Muscle of leg (tissue), 11 donors: ENCODE data around the gene CCDC81. TPM values are rescaled to one million over a fixed set of nuclear protein-coding genes. Genes with fewer than 3 reads are reported as not detected.

ENCODE experiments used
- DNase-seq: peaks from one replicate; pipeline ENCODE4 v3.0.0; 2013
- H3K27ac ChIP-seq: one replicate; pipeline ENCODE4 v1.5.1; 2013; ENCODE audit warnings: mild to moderate bottlenecking, low read length, control low read depth
- H3K27me3 ChIP-seq: one replicate; pipeline ENCODE4 v1.6.1; 2013; ENCODE audit warnings: low read length; ENCODE audit not compliant: control insufficient read depth, insufficient read depth
- H3K36me3 ChIP-seq: one replicate; pipeline ENCODE4 v1.6.1; 2013; ENCODE audit warnings: low read length; ENCODE audit not compliant: control insufficient read depth, insufficient read depth
- H3K4me1 ChIP-seq: one replicate; pipeline ENCODE4 v1.6.1; 2013; ENCODE audit warnings: low read length; ENCODE audit not compliant: control insufficient read depth, insufficient read depth
- H3K4me3 ChIP-seq: one replicate; pipeline ENCODE4 v1.5.1; 2013; ENCODE audit warnings: low read length, control low read depth
- H3K9me3 ChIP-seq: replicated peaks from 2 replicates; pipeline ENCODE4 v1.6.1; 2013; ENCODE audit warnings: low read depth, low read length; ENCODE audit not compliant: control insufficient read depth
- WGBS: methylation state at CpG from one replicate; pipeline ENCODE4 v1.1.5; 2013; ENCODE audit warnings: missing lambda C conversion rate; ENCODE audit not compliant: insufficient coverage; 5-methylcytosine and 5-hydroxymethylcytosine counted together
- polyA plus RNA-seq, 8 donors: library from polyadenylated mRNA; unstranded; fragments of 120-200 nt; gene quantifications; one replicate each; pipeline versions ENCODE4 v1.2.1 to v1.2.3, GENCODE V29; 2013; ENCODE audit warnings: inconsistent platforms in 1 of 8, low replicate concordance in 1 of 8; ENCODE audit not compliant: insufficient read length in 8 of 8, insufficient read depth in 1 of 8
- total RNA-seq: library from RNA; stranded (reverse); fragments of 120-200 nt; gene quantifications from one replicate; pipeline ENCODE4 v1.2.4, GENCODE V29; 2013

CCDC81 gene
- total and polyA plus RNA-seq, 9 donors: 0.45 to 1.3 (median 0.82) TPM

DNA sequence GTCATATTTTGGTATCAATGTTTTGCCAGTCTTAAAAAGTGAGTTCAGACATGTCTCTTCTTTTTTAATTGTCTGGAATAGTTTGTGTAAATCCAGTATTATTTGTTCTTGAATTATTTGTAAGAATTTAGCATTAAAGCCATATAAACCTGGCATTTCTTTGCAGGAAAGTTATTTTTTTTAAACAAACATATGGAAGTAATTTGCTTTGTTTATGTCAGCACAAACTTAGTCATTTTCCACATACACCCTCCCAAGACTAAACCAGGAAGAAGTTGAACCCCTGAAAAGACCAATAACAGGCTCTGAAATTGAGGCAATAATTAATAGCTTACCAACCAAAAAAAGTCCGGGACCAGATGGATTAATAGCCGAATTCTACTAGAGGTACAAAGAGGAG lies 9.1 kb upstream of the CCDC81 start:
- Histone ChIP-seq H3K36me3 (no peaks in the 10 kb centered on the region), H3K4me3 (no peak overlapping the region), H3K27me3 (no peaks in the 10 kb centered on the region), H3K9me3 (no peaks in the 10 kb centered on the region), H3K4me1 (no peaks in the 10 kb centered on the region), H3K27ac (no peak overlapping the region)
- no CpG with 5 or more reads among the region's 2 CpGs for WGBS
- DNase-seq: peak; percentile 61

DNA sequence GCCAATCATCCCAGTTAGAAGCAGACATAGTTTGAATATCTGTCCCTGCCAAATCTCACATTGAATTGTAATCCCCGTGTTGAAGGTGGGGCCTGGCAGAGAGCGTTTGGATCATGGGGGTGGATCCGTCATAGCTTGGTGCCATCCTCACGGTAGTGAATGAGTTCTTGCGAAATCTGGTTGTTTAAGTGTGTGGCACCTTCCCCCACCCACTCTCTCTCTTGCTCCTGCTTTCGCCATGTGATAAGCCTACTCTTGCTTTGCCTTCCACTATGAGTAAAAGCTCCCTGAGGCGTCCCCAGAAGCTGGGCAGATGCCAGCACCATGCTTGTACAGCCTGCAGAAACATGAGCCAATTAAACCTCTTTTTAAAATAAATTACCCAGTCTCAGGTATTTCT lies 5.0 kb upstream of the CCDC81 start:
- H3K4me3 ChIP-seq: no peak overlapping the region
- H3K36me3 ChIP-seq: no peaks in the 10 kb centered on the region
- no peaks in the 10 kb centered on the region for H3K9me3 ChIP-seq
- DNase-seq: no peak
- WGBS: 83% methylated on average over 2 of the region's 7 CpGs
- no peak overlapping the region for H3K27ac ChIP-seq
- H3K27me3 ChIP-seq: peaks cover under 1% of the 10 kb centered on the region
- H3K4me1 ChIP-seq: peaks cover 4% of the 10 kb centered on the region

DNA sequence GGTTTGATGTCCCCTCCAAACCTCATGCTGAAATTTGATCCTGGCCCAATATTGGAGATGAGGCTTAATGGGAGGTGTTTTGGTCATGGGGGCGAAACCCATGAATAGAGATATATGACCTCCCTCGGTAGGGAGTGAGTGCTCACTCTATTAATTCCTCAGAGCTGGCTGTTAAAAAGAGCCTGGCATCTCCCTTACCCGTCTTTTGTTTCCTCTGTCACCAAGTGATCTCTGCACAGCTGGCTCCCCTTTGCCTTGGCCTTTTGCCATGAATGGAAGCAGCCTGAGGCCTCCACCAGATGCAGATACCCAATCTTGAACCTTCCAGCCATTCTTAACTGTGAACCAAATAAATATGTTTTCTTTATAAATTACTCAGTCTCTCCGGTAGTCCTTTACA lies 4.5 kb upstream of the CCDC81 start:
- H3K4me3 ChIP-seq: no peak overlapping the region
- DNase-seq: no peak
- no peak overlapping the region for H3K27ac ChIP-seq
- H3K9me3 ChIP-seq: no peaks in the 10 kb centered on the region
- peaks cover 7% of the 10 kb centered on the region for H3K4me1 ChIP-seq
- WGBS: 54% methylated on average over 2 of the region's 4 CpGs
- H3K36me3 ChIP-seq: no peaks in the 10 kb centered on the region
- H3K27me3 ChIP-seq: peaks cover 2% of the 10 kb centered on the region

DNA sequence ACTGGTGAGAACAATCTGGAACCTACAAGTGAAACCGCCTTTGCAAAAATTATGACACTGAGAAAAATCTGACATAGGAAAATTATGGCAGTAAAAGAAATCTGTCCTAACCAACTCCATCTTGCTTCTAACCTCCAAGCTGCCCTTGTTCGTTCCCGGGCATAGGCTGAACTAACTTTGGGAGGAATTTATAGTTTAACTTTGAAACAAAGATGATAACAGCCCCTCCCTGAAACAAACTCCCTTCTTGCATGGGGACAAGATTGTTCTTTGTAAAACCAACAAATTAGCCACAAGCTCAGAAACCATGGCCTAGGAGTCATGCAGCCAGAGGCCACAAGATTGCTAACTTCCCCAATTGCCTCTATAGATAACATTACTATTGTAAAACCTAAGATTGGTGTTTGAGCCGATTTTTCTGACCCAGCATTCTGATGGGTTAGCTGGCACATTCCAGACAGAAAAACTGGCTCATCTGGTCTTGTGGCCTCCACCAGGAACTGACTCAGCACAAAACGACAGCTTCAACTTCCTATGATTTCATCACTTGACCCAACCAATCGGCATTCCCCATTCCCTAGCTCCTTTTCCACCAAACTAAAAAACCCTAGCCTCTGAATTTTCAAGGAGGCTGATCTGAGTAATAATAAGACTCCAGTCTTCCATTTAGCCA lies 3.6 kb upstream of the CCDC81 start:
- WGBS: 58% methylated on average over 2 of the region's 6 CpGs

DNA sequence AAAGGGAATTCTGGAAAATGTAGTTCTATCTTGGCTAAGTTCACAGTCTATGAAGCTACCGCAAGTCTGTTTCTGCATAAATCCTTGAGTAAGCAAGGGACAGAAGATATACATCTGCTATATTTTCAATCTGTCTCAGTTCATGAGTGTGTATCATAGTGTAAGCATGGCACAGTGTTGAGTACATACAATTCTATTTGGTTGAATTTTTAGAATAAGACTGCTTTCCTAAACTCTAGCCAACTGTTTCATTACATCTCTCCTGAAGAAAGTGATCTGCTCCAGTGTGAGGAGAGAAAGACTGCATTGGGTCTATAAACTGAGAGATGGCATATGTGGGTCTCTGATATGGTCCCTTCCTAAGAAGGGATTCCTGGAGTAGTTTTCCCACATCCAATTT lies 2.6 kb upstream of the CCDC81 start:
- no peak for DNase-seq
- H3K9me3 ChIP-seq: no peaks in the 10 kb centered on the region
- no peak overlapping the region for H3K27ac ChIP-seq
- H3K4me3 ChIP-seq: no peak overlapping the region
- peaks cover 7% of the 10 kb centered on the region for H3K4me1 ChIP-seq
- peaks cover 2% of the 10 kb centered on the region for H3K27me3 ChIP-seq
- no peaks in the 10 kb centered on the region for H3K36me3 ChIP-seq
- no CpG with 5 or more reads among the region's 1 CpG for WGBS

More for the DNA sequence above, 3.6 kb upstream of the CCDC81 start:
- no peak for DNase-seq
- no peak overlapping the region for H3K27ac ChIP-seq
- H3K9me3 ChIP-seq: no peaks in the 10 kb centered on the region
- H3K27me3 ChIP-seq: peaks cover 2% of the 10 kb centered on the region
- H3K36me3 ChIP-seq: no peaks in the 10 kb centered on the region
- H3K4me3 ChIP-seq: no peak overlapping the region
- H3K4me1 ChIP-seq: peaks cover 7% of the 10 kb centered on the region

DNA sequence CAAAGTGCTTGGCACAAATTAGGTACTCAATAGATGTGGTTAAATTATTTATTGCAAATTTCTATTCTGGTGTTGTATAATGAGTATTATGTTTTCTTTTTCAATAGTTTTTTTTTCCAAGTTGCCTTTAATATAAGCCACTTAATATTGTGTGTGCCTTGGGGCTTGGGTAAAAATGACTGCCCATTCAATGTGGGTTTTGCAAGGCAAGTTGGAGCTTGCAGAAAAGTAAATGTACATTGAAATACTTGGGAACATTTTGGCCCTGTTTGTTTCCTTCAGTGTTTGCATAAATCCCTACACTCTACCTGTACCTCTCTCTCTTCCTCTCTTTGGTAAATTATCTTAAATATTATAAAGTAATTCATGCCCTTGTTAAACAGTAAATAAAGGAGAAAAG lies 2.1 kb upstream of the CCDC81 start:
- DNase-seq: no peak
- peaks cover 2% of the 10 kb centered on the region for H3K27me3 ChIP-seq
- no peaks in the 10 kb centered on the region for H3K36me3 ChIP-seq
- no peak overlapping the region for H3K4me3 ChIP-seq
- H3K4me1 ChIP-seq: peaks cover 7% of the 10 kb centered on the region
- no peaks in the 10 kb centered on the region for H3K9me3 ChIP-seq
- H3K27ac ChIP-seq: no peak overlapping the region

DNA sequence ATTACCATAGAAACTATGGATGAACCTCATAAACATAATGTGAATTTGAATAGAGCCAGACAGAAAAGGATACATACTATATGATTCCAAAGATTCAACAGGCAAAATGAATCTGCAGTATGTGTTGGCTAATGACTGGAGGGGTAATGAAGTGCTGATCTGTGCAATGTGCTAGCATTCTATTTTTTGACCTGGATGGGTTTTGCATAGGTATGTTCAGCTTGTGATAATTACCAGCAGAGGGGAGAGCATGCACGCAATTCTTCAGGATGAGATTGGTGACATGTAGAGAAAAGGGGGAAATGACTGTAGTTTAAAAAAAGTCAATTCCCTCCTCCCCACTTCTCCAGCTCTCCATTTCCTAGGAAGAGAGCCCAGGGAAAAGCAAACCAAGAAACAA lies 618 bp upstream of the CCDC81 start:
- peak; percentile 13 for DNase-seq
- no CpG with 5 or more reads among the region's 1 CpG for WGBS
- no peaks in the 10 kb centered on the region for H3K36me3 ChIP-seq
- H3K9me3 ChIP-seq: no peaks in the 10 kb centered on the region
- H3K27ac ChIP-seq: no peak overlapping the region
- peaks cover 7% of the 10 kb centered on the region for H3K4me1 ChIP-seq
- H3K4me3 ChIP-seq: peak overlapping the region; percentile 28
- peaks cover 2% of the 10 kb centered on the region for H3K27me3 ChIP-seq

DNA sequence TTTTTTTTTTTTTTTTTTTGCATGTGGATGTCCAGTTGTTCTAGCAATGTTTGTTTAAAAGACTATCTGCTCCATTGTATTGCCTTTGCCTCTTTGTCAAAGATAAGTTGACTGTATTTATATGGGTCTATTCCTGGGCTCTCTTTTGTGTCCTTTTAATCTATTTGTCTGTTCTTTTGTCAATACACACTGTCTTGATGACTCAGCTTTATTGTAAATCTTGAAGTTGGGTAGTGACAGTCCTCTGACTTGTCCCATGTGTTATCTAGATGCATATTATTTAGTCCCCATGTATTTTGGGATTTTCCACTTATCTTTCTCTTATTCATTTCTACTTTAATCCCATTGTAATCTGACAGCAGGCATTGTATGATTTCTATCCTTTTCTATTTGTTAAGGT lies 3.3 kb downstream of the CCDC81 start:
- H3K27me3 ChIP-seq: peaks cover 2% of the 10 kb centered on the region
- H3K36me3 ChIP-seq: no peaks in the 10 kb centered on the region
- no peak for DNase-seq
- H3K4me3 ChIP-seq: no peak overlapping the region
- H3K9me3 ChIP-seq: no peaks in the 10 kb centered on the region
- peaks cover 7% of the 10 kb centered on the region for H3K4me1 ChIP-seq
- H3K27ac ChIP-seq: no peak overlapping the region

DNA sequence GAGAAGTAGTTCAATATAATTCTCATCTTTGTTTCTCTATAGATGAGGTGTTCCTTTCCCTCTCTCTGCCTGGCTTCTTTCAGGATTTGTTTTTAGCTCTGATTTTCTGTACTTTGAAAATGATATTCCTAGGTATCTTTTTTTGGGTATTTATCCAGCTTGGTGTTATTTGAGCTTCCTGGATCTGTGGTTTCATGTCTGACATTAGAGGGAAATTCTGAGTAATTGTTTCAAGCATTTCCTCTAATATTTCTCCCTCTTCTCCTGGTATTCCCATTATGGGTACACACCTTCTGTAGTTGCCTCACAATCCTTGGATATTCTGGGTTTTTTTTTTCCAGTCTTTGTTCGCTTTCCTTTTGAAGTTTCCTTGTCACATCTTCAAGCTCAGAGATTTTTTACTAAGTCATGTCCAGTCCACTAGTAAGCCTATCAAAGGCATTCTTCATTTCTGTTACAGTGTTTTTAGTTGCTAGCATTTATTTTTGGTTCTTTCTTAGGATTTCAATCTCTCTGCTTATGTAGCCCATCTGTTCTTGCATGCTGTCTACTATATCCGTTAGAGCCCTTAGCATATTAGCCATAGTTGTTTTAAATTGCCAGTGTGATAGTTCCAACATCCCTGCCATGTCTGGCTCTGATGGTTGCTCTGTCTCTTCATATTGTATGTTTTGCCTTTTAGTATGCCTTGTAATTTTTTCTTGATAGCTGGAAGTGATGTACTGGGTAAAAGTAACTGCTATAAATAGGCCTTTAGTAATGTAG lies 5.8 kb downstream of the CCDC81 start:
- no peak for DNase-seq
- Histone ChIP-seq H3K4me1 (peaks cover 2% of the 10 kb centered on the region), H3K27ac (no peak overlapping the region), H3K9me3 (no peaks in the 10 kb centered on the region), H3K36me3 (no peaks in the 10 kb centered on the region), H3K27me3 (no peaks in the 10 kb centered on the region), H3K4me3 (no peak overlapping the region)
- no CpG with 5 or more reads among the region's 2 CpGs for WGBS

DNA sequence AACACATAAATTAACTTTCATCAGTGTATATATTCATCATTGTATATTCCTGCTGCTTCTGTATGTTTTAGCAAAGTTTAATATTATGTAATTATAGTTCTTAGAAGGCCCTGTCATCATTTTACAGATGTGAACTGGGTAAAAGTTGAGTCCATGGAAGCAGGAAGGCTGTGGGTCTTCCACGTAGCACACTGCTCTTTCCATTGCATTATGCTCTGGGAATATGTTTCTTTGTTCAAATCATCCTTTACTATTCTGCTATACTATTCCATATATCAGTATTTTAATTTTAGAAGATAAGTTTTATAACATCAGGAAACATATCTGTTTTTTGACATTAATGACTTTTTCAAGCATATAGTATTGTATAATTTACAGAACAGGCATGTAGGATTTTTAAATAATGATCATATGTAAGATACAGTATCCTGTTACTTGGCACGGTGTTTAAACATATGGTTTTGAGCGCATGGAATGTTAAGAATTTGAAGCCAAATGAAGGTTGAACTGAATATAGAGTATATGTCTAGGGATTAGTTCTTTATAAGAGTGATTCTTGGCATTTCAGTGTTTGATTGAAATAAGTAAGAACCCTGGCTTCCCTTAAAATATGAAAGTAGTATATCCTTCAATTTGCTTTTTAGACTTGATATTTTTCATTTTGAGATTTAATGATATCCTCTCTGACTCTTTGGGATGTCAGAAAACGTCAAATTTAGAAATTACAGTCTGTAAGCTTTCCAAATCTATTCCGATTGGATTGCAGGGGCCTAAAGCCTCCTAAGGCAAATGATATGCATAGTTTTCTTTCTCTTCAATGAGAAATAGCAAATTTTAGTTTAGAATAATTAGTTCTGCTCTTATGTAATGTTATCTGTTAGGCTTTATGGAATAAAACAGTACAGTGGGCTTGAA lies 8.6 kb downstream of the CCDC81 start:
- DNase-seq: peak; percentile 72
- no peak overlapping the region for H3K4me3 ChIP-seq
- 18% methylated on average over 2 of the region's 5 CpGs for WGBS

More for the DNA sequence above, 8.6 kb downstream of the CCDC81 start:
- Histone ChIP-seq H3K4me1 (peaks cover 5% of the 10 kb centered on the region), H3K36me3 (no peaks in the 10 kb centered on the region), H3K27me3 (no peaks in the 10 kb centered on the region), H3K27ac (peak overlapping the region; percentile 25), H3K9me3 (no peaks in the 10 kb centered on the region)
